ENCODE data around the gene ST7L. TPM values are rescaled to one million over a fixed set of nuclear protein-coding genes. Genes with fewer than 3 reads are reported as not detected.

The ST7L gene
- total RNA-seq, 4 donors from 2014 or later = 9.4 to 25.0 (median 12.4) TPM

DNA sequence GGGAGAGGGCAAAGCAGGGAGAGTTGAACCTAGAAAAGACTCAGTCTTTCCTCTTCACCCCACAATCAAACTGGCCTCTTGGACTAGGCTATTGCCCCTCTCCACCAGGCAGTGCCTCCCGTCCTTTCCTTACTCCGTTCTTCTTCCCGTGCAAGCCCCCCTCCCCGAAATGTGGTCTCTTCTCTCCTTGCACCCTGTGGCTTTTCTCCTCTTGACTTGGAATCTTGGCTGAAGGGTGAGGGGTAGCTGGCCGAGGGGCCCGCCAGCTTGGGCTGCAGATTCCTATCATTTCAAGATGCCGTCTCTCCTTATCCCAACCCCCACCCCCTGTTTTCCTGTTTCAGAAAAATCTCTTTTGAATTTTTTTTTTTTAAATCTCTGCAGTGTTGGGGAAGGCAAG is 108.6 kb downstream of the ST7L start:
- peak overlapping the region in 3 of 4 donors; percentile 73 to 75 (median 74) for H3K4me3 ChIP-seq
- no peak for DNase-seq
- H3K36me3 ChIP-seq = peaks cover 0 to 6% (median 0%) of the 10 kb centered on the region in 3 donors
- 89 to 90% methylated on average over 7 of the region's 7 CpGs for WGBS, 2 donors
- peaks cover 20 to 71% (median 28%) of the 10 kb centered on the region in 3 donors for H3K4me1 ChIP-seq
- intact Hi-C loops (cut with DNase I) = no loop called here
- peak overlapping the region in 2 of 4 donors; percentile 43 to 82 for H3K27ac ChIP-seq
- no peaks in the 10 kb centered on the region for H3K9me3 ChIP-seq
- H3K27me3 ChIP-seq = peaks cover 0 to 38% (median 3%) of the 10 kb centered on the region in 4 donors
- TF ChIP-seq POLR2A (IDR thresholded peaks at IDR 0.05) = no peak
- TF ChIP-seq, protein P1, sequence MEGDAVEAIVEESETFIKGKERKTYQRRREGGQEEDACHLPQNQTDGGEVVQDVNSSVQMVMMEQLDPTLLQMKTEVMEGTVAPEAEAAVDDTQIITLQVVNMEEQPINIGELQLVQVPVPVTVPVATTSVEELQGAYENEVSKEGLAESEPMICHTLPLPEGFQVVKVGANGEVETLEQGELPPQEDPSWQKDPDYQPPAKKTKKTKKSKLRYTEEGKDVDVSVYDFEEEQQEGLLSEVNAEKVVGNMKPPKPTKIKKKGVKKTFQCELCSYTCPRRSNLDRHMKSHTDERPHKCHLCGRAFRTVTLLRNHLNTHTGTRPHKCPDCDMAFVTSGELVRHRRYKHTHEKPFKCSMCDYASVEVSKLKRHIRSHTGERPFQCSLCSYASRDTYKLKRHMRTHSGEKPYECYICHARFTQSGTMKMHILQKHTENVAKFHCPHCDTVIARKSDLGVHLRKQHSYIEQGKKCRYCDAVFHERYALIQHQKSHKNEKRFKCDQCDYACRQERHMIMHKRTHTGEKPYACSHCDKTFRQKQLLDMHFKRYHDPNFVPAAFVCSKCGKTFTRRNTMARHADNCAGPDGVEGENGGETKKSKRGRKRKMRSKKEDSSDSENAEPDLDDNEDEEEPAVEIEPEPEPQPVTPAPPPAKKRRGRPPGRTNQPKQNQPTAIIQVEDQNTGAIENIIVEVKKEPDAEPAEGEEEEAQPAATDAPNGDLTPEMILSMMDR (IDR thresholded peaks at IDR 0.05) = no peak

- intact Hi-C loops (cut with DNase I) = loop anchor here (10.0 kb wide), 1 partner anchor 195 kb away; the partner anchor contains the start of gene RHOC
Observed at GRCh38 chr1:112509660-112510178, 109.2 kb downstream of the ST7L start.

DNA sequence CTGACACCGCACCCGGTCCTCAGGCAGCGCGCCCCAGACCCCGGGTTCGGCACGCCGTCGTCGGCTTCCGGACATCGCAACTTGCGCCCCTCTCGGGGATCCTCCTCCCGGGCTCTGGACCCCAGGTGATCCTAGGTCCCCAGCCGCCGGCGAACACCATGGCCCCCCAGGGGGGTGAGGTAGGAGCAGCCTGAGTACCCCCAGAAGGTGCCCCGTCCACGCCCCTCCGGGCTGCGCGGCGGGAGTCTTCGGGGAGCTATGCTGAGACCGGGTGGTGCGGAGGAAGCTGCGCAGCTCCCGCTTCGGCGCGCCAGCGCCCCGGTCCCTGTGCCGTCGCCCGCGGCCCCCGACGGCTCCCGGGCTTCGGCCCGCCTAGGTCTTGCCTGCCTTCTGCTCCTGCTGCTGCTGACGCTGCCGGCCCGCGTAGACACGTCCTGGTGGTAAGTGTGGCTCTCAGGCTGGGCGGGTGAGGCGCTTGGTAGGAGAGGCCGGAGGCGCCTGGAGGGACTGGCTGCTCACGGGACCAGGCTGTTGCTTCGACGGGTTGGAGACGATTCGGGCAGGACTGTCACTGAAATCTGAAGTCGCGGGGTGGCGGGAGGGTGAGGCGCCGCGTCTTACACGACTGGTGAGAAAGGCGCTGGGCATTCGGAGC is 109.8 kb downstream of the ST7L start:
- intact Hi-C loops (cut with DNase I) = loop anchor here (10.0 kb wide), 1 partner anchor 196 kb away; the partner anchor contains the start of gene RHOC
- TF ChIP-seq, protein P1 (IDR thresholded peaks at IDR 0.05) = no peak
- TF ChIP-seq POLR2A (IDR thresholded peaks at IDR 0.05) = no peak
- DNase-seq = no peak
- peak overlapping the region; percentile 51 to 75 (median 74) for H3K4me3 ChIP-seq
- H3K27me3 ChIP-seq = peaks cover 0 to 43% (median 3%) of the 10 kb centered on the region in 4 donors
- 47% methylated on average over 12 of the region's 66 CpGs; no CpG with 5 or more reads in 1 of the 2 donors for WGBS, 2 donors
- H3K9me3 ChIP-seq = no peaks in the 10 kb centered on the region
- peaks cover 20 to 69% (median 28%) of the 10 kb centered on the region in 3 donors for H3K4me1 ChIP-seq
- peak overlapping the region; percentile 43 to 82 (median 67) for H3K27ac ChIP-seq
- H3K36me3 ChIP-seq = no peaks in the 10 kb centered on the region

More at GRCh38 chr1:112509660-112510178, 109.2 kb downstream of the ST7L start:
- TF ChIP-seq POLR2A (IDR thresholded peaks at IDR 0.05) = no peak
- TF ChIP-seq, protein P1 (IDR thresholded peaks at IDR 0.05) = no peak
- peaks cover 0 to under 1% (median 0%) of the 10 kb centered on the region in 3 donors for H3K36me3 ChIP-seq
- DNase-seq = no peak
- peaks cover 20 to 71% (median 28%) of the 10 kb centered on the region in 3 donors for H3K4me1 ChIP-seq
- H3K4me3 ChIP-seq = peak overlapping the region; percentile 51 to 75 (median 74)
- peak overlapping the region in 3 of 4 donors; percentile 43 to 82 (median 71) for H3K27ac ChIP-seq
- H3K9me3 ChIP-seq = no peaks in the 10 kb centered on the region
- H3K27me3 ChIP-seq = peaks cover 0 to 38% (median 3%) of the 10 kb centered on the region in 4 donors
- 65 to 73% methylated on average over 7 to 16 of the region's 16 CpGs for WGBS, 2 donors

DNA sequence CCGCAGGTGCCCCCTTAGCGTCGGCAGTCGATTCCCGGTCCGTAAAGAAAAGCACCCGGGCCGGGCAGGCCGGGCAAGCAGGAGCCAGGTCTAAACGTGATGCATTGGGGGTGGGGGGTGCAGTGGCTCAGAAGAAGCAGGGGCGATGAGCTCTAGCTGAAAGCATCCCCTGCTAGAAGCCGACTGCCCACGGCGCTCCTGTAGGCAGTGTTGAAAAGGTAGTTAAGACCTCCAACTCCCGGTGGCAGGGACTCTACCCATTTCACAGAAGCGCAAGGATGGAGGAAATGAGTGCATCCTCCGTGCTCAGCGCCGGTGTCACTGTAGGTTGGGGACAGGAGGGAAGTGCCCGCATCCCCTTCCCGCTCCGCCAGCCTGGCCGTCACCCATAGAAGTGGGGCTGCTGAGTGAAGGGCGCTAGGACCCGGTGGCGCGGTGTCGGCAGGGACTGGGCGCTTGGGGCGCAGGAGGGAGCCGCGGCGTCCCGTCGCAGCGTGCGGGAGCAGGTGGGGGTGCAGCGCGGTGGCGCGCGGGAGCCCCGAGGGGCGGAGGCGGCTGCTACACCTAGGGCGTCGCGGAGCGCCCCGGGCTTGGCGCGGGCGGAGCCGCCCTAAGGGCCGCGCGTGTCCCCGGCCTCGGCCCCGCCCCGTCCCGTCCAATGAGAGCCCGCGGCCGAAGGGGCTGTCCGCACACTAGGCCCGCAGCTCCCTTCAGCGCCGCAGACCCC is 110.5 kb downstream of the ST7L start, which contains the start of gene WNT2B:
Gene WNT2B (plus strand): TSS at position 688 of the 727 bp plus-strand sequence. CDS start 298 bp downstream, outside the sequence.
- peak within 1 kb of the TSS; percentile 43 to 82 (median 67) for H3K27ac ChIP-seq
- H3K36me3 ChIP-seq = no peaks in the 10 kb centered on the region
- WGBS, 2 donors = 0% methylated on average over 7 to 23 of the region's 69 CpGs
- peak within 1 kb of the TSS; percentile 51 to 75 (median 74) for H3K4me3 ChIP-seq
- intact Hi-C loops (cut with DNase I) = loop anchor here (10.0 kb wide), 1 partner anchor 196 kb away; the partner anchor contains the start of gene RHOC
- H3K9me3 ChIP-seq = no peaks in the 10 kb centered on the region
- TF ChIP-seq, protein P1 (IDR thresholded peaks at IDR 0.05) = no peak
- no peak for TF ChIP-seq POLR2A (IDR thresholded peaks at IDR 0.05)
- peaks cover 0 to 50% (median 3%) of the 10 kb centered on the region in 4 donors for H3K27me3 ChIP-seq
- DNase-seq = no peak
- peaks cover 17 to 62% (median 26%) of the 10 kb centered on the region in 3 donors for H3K4me1 ChIP-seq
